Measurements from ENCODE around the gene ADAM19. TPM values are rescaled to one million over a fixed set of nuclear protein-coding genes. Genes with fewer than 3 reads are reported as not detected.
A peak's percentile ranks its signal among the peaks of the same experiment; 100 is the strongest.

The ADAM19 gene
- total RNA-seq, 2 experiments from 2014 or later = 118 to 127 TPM

- Mint-ChIP-seq H3K27ac (peak overlapping the region; percentile 77), H3K9me3 (no peaks in the 10 kb centered on the region), H3K36me3 (ENCODE audit: low read depth) (peaks cover 2% of the 10 kb centered on the region), H3K4me3 (peak overlapping the region; percentile 37), H3K27me3 (no peaks in the 10 kb centered on the region), H3K4me1 (peaks cover 79% of the 10 kb centered on the region)
- ChIA-PET CTCF (interaction anchor here (0.7 to 4.6 kb wide), 9 partner anchors 10 to 111 kb away, joined by 3 to 30 read pairs (median 3); no protein-coding TSS in a partner anchor), POLR2A (no interaction called here)
- DNase-seq = peak; percentile 78
Measured at GRCh38 chr5:157607371-157608161, 32.0 kb upstream of the ADAM19 start.

DNA sequence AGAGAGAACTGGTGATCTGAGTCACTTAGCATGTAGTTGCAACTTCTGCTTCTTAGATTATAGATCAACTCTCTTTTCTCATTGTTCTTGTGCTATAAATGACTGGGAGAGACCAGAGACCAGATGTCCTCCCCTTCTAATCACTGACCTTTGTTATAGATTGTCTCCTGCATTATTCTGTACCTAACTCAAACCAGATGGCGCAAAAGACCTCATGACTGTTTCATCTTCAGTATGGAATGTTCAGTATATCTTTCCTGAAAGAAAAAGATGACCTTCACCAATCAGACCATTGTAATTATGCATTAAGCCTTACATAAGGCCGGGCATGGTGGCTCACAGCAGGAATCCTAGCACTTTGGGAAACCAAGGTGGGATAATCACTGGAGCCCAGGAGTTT is 30.5 kb upstream of the ADAM19 start:
- ChIA-PET CTCF (no interaction called here), POLR2A (no interaction called here)
- H3K36me3 Mint-ChIP-seq (ENCODE audit: low read depth) = peaks cover 2% of the 10 kb centered on the region
- no peak for DNase-seq
- no peaks in the 10 kb centered on the region for H3K27me3 Mint-ChIP-seq
- no peak overlapping the region for H3K27ac Mint-ChIP-seq
- no peaks in the 10 kb centered on the region for H3K9me3 Mint-ChIP-seq
- H3K4me1 Mint-ChIP-seq = peaks cover 79% of the 10 kb centered on the region
- no peak overlapping the region for H3K4me3 Mint-ChIP-seq

- POLR2A ChIA-PET = interaction anchor here (0.7 kb wide), 1 partner anchor 9 kb away, joined by 3 read pairs; no protein-coding TSS in a partner anchor
- peaks cover 6% of the 10 kb centered on the region for H3K36me3 Mint-ChIP-seq (ENCODE audit: low read depth)
- H3K27me3 Mint-ChIP-seq = no peaks in the 10 kb centered on the region
- DNase-seq = peak; percentile 83
- CTCF ChIA-PET = interaction anchor here (0.6 to 0.7 kb wide), 2 partner anchors 23 to 171 kb away, joined by 3 read pairs; no protein-coding TSS in a partner anchor
- H3K4me3 Mint-ChIP-seq = peak overlapping the region; percentile 41
- H3K9me3 Mint-ChIP-seq = peaks cover 4% of the 10 kb centered on the region
- H3K4me1 Mint-ChIP-seq = peaks cover 85% of the 10 kb centered on the region
- peak overlapping the region; percentile 83 for H3K27ac Mint-ChIP-seq
Measured at GRCh38 chr5:157603333-157604190, 28.0 kb upstream of the ADAM19 start.

DNA sequence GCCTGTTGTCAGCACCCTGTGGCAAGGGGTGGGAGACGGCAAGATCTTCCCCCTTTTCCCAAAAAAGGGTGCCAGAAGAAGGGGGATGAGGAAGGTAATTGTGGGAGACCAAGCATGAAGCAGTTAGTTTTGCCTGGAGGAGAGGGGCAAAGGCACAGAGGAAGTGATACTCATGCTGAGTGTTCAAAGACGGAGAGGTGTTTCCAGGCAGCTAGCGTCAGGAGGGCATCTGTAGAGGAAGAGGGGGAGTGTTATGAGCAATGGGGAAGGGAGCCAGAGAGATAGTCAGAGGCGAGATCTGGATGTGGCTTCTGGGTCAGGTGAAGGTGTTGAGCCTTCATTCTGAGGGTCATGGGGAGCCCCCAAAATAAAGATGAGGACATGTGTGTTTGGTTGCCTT is 26.9 kb upstream of the ADAM19 start:
- H3K4me1 Mint-ChIP-seq = peaks cover 85% of the 10 kb centered on the region
- CTCF ChIA-PET = no interaction called here
- DNase-seq = peak; percentile 39
- POLR2A ChIA-PET = no interaction called here
- no peak overlapping the region for H3K4me3 Mint-ChIP-seq
- H3K36me3 Mint-ChIP-seq (ENCODE audit: low read depth) = peaks cover 8% of the 10 kb centered on the region
- peaks cover 5% of the 10 kb centered on the region for H3K9me3 Mint-ChIP-seq
- H3K27me3 Mint-ChIP-seq = no peaks in the 10 kb centered on the region
- peak overlapping the region; percentile 83 for H3K27ac Mint-ChIP-seq

- H3K4me1 Mint-ChIP-seq = peaks cover 94% of the 10 kb centered on the region
- POLR2A ChIA-PET = no interaction called here
- H3K36me3 Mint-ChIP-seq (ENCODE audit: low read depth) = peaks cover 12% of the 10 kb centered on the region
- H3K4me3 Mint-ChIP-seq = no peak overlapping the region
- CTCF ChIA-PET = interaction anchor here (0.6 to 0.7 kb wide), 2 partner anchors 77 to 444 kb away, joined by 3 read pairs; no protein-coding TSS in a partner anchor
- no peak for DNase-seq
- H3K9me3 Mint-ChIP-seq = peaks cover 8% of the 10 kb centered on the region
- no peaks in the 10 kb centered on the region for H3K27me3 Mint-ChIP-seq
- peak overlapping the region; percentile 34 for H3K27ac Mint-ChIP-seq
Measured at GRCh38 chr5:157600252-157600651, 24.7 kb upstream of the ADAM19 start.

DNA sequence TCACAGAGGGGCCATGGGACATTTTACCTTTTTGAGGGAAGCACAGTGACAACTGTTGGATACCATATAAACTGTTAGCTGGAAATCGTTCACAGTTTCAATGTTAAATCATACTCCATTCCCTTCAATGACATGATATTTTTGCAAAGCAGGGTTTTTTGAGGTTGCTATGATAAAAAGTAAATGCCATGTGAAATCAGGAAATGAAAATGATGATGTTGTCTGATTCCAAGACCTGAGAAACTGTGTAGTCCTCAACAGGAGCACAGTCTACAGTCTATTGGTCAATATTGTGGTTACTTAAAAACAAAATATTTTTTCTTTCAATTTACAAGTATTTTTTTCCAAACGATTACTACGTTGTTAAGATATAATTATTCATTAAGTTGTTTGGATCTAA is 24.0 kb upstream of the ADAM19 start:
- ChIA-PET CTCF (interaction anchor here (0.7 kb wide), 1 partner anchor 78 kb away, joined by 3 read pairs; no protein-coding TSS in a partner anchor), POLR2A (no interaction called here)
- Mint-ChIP-seq H3K4me3 (no peak overlapping the region), H3K27me3 (no peaks in the 10 kb centered on the region), H3K9me3 (peaks cover 8% of the 10 kb centered on the region), H3K36me3 (ENCODE audit: low read depth) (peaks cover 12% of the 10 kb centered on the region), H3K27ac (peak overlapping the region; percentile 25), H3K4me1 (peaks cover 96% of the 10 kb centered on the region)
- DNase-seq = no peak

DNA sequence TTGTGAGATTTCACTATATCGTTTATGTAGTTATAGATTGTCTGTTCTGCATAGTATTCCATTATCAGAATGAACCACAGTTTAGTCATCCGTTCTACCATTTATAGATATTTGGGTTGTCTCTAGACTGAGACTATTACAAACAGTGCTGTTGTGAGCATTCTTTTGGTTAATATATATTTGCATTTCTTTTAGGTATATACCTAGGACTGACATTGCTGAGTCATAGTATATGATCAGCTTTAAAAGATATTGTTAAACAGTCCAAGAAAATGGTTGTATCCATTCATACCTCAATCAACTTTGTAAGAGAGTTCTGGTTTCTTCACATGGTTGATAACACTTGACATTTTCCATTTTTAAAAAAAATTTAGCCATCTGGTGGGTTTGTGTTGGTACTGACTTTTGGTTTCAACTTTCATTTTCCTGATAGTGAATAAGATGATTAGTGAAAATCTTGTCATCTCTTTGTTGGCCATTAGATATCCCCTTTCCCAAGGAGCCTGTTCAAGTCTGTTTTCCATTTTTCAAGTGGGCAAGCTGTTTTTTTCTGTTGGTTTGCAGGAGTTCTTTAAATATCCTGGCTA is 22.9 kb upstream of the ADAM19 start:
- no peak for DNase-seq
- no peak overlapping the region for H3K4me3 Mint-ChIP-seq
- peaks cover 13% of the 10 kb centered on the region for H3K36me3 Mint-ChIP-seq (ENCODE audit: low read depth)
- CTCF ChIA-PET = interaction anchor here (0.7 to 1.6 kb wide), 2 partner anchors 27 to 29 kb away, joined by 3 read pairs; no protein-coding TSS in a partner anchor
- H3K27ac Mint-ChIP-seq = peak overlapping the region; percentile 66
- H3K9me3 Mint-ChIP-seq = peaks cover 8% of the 10 kb centered on the region
- POLR2A ChIA-PET = no interaction called here
- H3K27me3 Mint-ChIP-seq = no peaks in the 10 kb centered on the region
- peaks cover 96% of the 10 kb centered on the region for H3K4me1 Mint-ChIP-seq

DNA sequence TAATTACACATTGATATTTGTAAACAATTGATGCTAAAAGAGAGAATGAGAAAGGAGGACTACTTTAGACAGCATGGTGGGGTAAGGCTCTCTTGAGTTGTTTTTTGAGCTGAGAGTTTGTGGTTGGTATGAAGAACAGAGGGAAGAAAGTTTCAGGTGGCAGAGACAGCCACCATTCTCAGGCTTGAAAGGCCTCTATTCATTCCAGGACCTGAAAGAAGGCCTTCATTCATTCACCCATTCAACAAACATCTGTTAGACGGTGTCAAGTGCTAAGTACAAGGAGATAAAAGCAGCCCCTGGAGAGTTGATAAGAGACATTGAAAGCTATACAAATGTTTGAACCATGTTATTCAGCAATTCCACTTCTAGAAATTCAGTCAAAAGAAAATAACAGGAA is 21.7 kb upstream of the ADAM19 start:
- Mint-ChIP-seq H3K4me3 (no peak overlapping the region), H3K27ac (peak overlapping the region; percentile 85), H3K4me1 (peaks cover 96% of the 10 kb centered on the region), H3K36me3 (ENCODE audit: low read depth) (peaks cover 17% of the 10 kb centered on the region), H3K9me3 (peaks cover 8% of the 10 kb centered on the region), H3K27me3 (no peaks in the 10 kb centered on the region)
- ChIA-PET CTCF (interaction anchor here (1.0 to 3.5 kb wide), 9 partner anchors 8 to 146 kb away, joined by 3 to 30 read pairs (median 8); partner anchors contain the start of gene LSM11), POLR2A (interaction anchor here (1.4 kb wide), 1 partner anchor 27 kb away, joined by 4 read pairs; no protein-coding TSS in a partner anchor)
- no peak for DNase-seq

DNA sequence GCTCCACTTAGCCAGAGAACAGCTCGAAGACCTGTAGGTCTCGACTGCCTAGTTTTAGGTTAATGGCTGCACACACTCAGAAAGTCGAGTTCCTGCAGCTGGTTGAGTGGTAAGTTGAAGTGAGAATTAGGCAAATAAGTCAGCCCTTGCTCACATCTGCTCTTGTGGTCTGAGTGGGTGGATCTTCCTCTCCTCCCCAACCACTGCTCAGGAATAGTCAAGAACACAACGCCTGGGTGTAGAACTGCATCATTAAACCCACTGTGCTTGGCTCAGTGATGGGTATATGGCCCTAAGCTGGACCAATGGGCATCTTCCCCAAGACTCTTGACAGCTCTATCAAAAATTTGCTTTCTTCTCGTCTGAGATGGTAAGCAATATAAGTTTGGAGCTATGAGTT is 20.9 kb upstream of the ADAM19 start:
- Mint-ChIP-seq H3K4me3 (no peak overlapping the region), H3K4me1 (peaks cover 96% of the 10 kb centered on the region), H3K27me3 (no peaks in the 10 kb centered on the region), H3K9me3 (peaks cover 14% of the 10 kb centered on the region), H3K27ac (peak overlapping the region; percentile 85), H3K36me3 (ENCODE audit: low read depth) (peaks cover 19% of the 10 kb centered on the region)
- ChIA-PET POLR2A (interaction anchor here (1.4 kb wide), 1 partner anchor 26 kb away, joined by 4 read pairs; no protein-coding TSS in a partner anchor), CTCF (interaction anchor here (0.8 to 3.5 kb wide), 11 partner anchors 9 to 195 kb away, joined by 3 to 30 read pairs (median 7); partner anchors contain the start of gene LSM11)
- peak; percentile 51 for DNase-seq

GRCh38 chr5:157594675-157595459 is 19.3 kb upstream of the ADAM19 start:
- CTCF ChIA-PET = interaction anchor here (1.0 to 3.5 kb wide), 7 partner anchors 9 to 55 kb away, joined by 3 to 30 read pairs (median 5); no protein-coding TSS in a partner anchor
- POLR2A ChIA-PET = interaction anchor here (0.5 kb wide), 1 partner anchor 9 kb away, joined by 3 read pairs; no protein-coding TSS in a partner anchor
- peaks cover 19% of the 10 kb centered on the region for H3K36me3 Mint-ChIP-seq (ENCODE audit: low read depth)
- DNase-seq = no peak
- H3K4me1 Mint-ChIP-seq = peaks cover 81% of the 10 kb centered on the region
- H3K4me3 Mint-ChIP-seq = no peak overlapping the region
- peak overlapping the region; percentile 13 for H3K27ac Mint-ChIP-seq
- no peaks in the 10 kb centered on the region for H3K27me3 Mint-ChIP-seq
- peaks cover 14% of the 10 kb centered on the region for H3K9me3 Mint-ChIP-seq

- ChIA-PET POLR2A (interaction anchor here (0.5 kb wide), 1 partner anchor 10 kb away, joined by 3 read pairs; no protein-coding TSS in a partner anchor), CTCF (interaction anchor here (1.2 to 3.5 kb wide), 7 partner anchors 9 to 70 kb away, joined by 3 to 30 read pairs (median 5); no protein-coding TSS in a partner anchor)
- Mint-ChIP-seq H3K4me3 (no peak overlapping the region), H3K4me1 (peaks cover 78% of the 10 kb centered on the region), H3K36me3 (ENCODE audit: low read depth) (peaks cover 19% of the 10 kb centered on the region), H3K9me3 (peaks cover 13% of the 10 kb centered on the region), H3K27ac (peak overlapping the region; percentile 13), H3K27me3 (no peaks in the 10 kb centered on the region)
- DNase-seq = no peak
Measured at GRCh38 chr5:157594257-157594656, 18.7 kb upstream of the ADAM19 start.

Measured in activated CD4-positive, alpha-beta T cell treated with anti-CD3 and anti-CD28 coated beads, Interleukin-2, amount 10 ng/mL, durations not matched to agents 7 days and 5 days (primary cell).